Spinal cord (tissue), 10 donors: ENCODE data around the gene FXYD6. TPM values are rescaled to one million over a fixed set of nuclear protein-coding genes. Genes with fewer than 3 reads are reported as not detected.

ENCODE experiments used
- DNase-seq, 6 donors: peaks; one replicate each; pipeline versions ENCODE4 v3.0.0 to v3.0.0-alpha.2; 2013 to 2015; ENCODE audit warnings: low spot score in 6 of 6, low read depth in 4 of 6
- H3K27ac ChIP-seq: one replicate; pipeline ENCODE4 v1.5.1; 2013; ENCODE audit warnings: low read depth, low read length, control low read depth
- H3K27me3 ChIP-seq: one replicate; pipeline ENCODE4 v1.6.1; 2013; ENCODE audit warnings: low read length; ENCODE audit not compliant: control insufficient read depth, insufficient read depth
- H3K36me3 ChIP-seq: one replicate; pipeline ENCODE4 v1.6.1; 2013; ENCODE audit warnings: low read length; ENCODE audit not compliant: control insufficient read depth, insufficient read depth
- H3K4me1 ChIP-seq: one replicate; pipeline ENCODE4 v1.6.1; 2013; ENCODE audit warnings: low read length; ENCODE audit not compliant: control insufficient read depth, insufficient read depth
- H3K4me3 ChIP-seq: one replicate; pipeline ENCODE4 v1.5.1; 2013; ENCODE audit warnings: low read depth, low read length, control low read depth
- H3K9me3 ChIP-seq: one replicate; pipeline ENCODE4 v1.6.1; 2013; ENCODE audit warnings: low read length; ENCODE audit not compliant: control insufficient read depth, insufficient read depth
- WGBS: methylation state at CpG from one replicate; pipeline ENCODE4 v1.1.5; 2013; ENCODE audit warnings: missing lambda C conversion rate; ENCODE audit not compliant: insufficient coverage; 5-methylcytosine and 5-hydroxymethylcytosine counted together
- polyA plus RNA-seq, 2 donors: library from polyadenylated mRNA; unstranded; fragments of 120-200 nt; gene quantifications; one replicate each; pipeline ENCODE4 v1.2.1, GENCODE V29; 2013; ENCODE audit not compliant: insufficient read length in 2 of 2
- total RNA-seq, 2 donors: library from RNA; depleted of rRNA in 1 of 2; stranded (reverse); fragments of 120-200 nt in 1 of 2; fragments of >200 nt in 1 of 2; gene quantifications; one replicate each; pipeline versions ENCODE4 v1.2.3 to v1.2.4, GENCODE V29; 2013 to 2014
- donor health status: healthy.

FXYD6 gene
- total and polyA plus RNA-seq, 4 donors, result 98.7 to 772 (median 490) TPM

- no peak for DNase-seq
- Histone ChIP-seq H3K36me3 (peaks cover 2% of the 10 kb centered on the region), H3K27ac (no peak overlapping the region), H3K9me3 (no peaks in the 10 kb centered on the region), H3K4me3 (no peak overlapping the region), H3K4me1 (peaks cover 46% of the 10 kb centered on the region), H3K27me3 (no peaks in the 10 kb centered on the region)
- WGBS, result 67% methylated on average over 12 of the region's 16 CpGs
Observed at GRCh38 chr11:117828611-117829368, 47.7 kb downstream of the FXYD6 start.

DNA sequence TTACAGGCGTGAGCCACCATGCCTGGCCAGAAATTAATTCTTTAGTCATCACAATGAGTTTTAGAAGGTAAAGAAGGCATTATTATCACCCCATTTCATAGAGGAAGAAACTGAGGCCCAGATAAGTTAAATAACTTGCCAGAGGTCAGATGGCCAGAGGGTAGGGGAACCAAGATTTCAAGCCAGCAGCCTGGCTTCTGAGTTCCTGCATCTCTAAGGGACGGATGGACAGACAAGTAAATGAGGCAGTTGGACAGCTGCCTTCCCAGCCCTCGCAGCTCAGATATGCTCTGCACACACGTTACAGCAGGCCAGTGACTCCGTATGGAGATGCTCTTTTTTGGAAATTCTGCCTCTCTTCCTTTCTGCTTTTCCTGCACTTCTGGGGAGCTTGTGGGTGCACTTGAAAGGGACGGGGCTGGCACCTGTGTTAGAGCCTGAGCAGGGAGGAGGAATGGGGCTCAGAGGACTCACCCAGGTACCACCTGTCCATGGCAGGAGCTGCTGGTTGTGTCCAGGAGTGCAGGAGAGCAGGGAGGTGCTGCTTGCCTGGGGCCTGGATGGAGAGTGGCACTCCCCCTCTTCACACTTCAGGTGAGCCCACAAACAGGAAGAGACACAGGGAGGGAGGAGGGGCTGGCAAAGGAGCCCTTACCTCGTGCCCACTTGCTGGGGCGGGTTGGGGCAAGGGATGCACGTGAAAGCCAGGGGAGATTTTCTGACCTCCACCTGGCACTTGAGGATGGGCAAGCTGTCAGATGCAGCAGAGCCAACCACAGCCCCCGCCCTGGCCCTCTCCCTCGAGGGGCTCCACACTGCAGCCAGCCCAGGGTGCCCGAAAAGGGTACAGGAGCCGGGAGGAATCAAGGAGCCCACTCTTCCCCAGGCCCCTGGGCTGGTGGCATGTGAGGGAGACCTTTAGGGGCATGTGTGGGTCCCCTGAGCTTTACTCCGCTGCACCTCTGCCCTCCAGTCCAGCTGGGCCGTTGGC is 48.6 kb downstream of the FXYD6 start:
- no peaks in the 10 kb centered on the region for H3K9me3 ChIP-seq
- no peaks in the 10 kb centered on the region for H3K27me3 ChIP-seq
- H3K4me3 ChIP-seq, result no peak overlapping the region
- 80% methylated on average over 12 of the region's 15 CpGs for WGBS
- peaks cover 45% of the 10 kb centered on the region for H3K4me1 ChIP-seq
- H3K36me3 ChIP-seq, result peaks cover 2% of the 10 kb centered on the region
- DNase-seq, result no peak
- H3K27ac ChIP-seq, result no peak overlapping the region

- Histone ChIP-seq H3K4me1 (peaks cover 48% of the 10 kb centered on the region), H3K36me3 (peaks cover 2% of the 10 kb centered on the region), H3K4me3 (no peak overlapping the region), H3K27me3 (no peaks in the 10 kb centered on the region), H3K9me3 (no peaks in the 10 kb centered on the region), H3K27ac (no peak overlapping the region)
- WGBS, result 94% methylated on average over 3 of the region's 3 CpGs
- DNase-seq, result no peak
Observed at GRCh38 chr11:117826832-117827231, 49.6 kb downstream of the FXYD6 start.

- Histone ChIP-seq H3K27me3 (no peaks in the 10 kb centered on the region), H3K27ac (no peak overlapping the region), H3K4me1 (peaks cover 43% of the 10 kb centered on the region), H3K36me3 (no peaks in the 10 kb centered on the region), H3K9me3 (no peaks in the 10 kb centered on the region), H3K4me3 (no peak overlapping the region)
- 69% methylated on average over 8 of the region's 10 CpGs for WGBS
- peak in 1 of 6 donors; percentile 13 for DNase-seq
Observed at GRCh38 chr11:117826190-117826570, 50.3 kb downstream of the FXYD6 start.

DNA sequence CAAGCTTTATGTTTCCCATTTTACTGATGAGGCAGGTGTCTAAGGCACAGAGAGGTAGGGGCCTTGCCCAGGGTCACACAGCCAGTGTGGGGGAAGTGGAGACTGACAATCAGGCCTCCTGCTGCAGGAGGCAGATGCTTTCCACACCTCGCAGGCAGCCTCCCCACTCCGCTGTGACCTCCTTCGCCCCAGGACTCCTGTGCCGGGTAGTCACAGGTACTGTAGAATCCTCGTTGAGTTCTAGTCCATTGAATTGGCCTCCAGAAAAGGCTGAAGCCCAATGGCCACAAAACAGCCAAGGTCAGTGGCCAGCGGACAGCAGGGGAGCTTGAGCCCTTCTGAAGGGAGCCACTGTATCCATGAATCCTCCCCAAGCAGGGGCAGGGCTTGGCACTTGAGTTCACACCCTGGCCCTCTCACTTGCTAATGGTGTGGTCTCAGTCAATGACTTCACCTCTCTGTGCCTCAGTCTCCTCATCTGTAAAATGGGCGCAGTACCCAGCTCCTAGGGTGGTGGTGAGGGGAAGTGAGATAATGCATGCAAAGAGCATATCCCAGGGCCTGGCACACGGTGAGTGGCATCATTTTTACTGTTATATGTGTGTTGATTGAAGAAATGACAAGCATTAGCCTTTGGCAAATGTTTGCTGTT is 50.8 kb downstream of the FXYD6 start:
- no peaks in the 10 kb centered on the region for H3K27me3 ChIP-seq
- DNase-seq, result no peak
- no peak overlapping the region for H3K4me3 ChIP-seq
- H3K36me3 ChIP-seq, result no peaks in the 10 kb centered on the region
- no peak overlapping the region for H3K27ac ChIP-seq
- WGBS, result 93% methylated on average over 8 of the region's 8 CpGs
- peaks cover 39% of the 10 kb centered on the region for H3K4me1 ChIP-seq
- no peaks in the 10 kb centered on the region for H3K9me3 ChIP-seq

- peak in 1 of 6 donors; percentile 25 for DNase-seq
- H3K27me3 ChIP-seq, result no peaks in the 10 kb centered on the region
- H3K36me3 ChIP-seq, result no peaks in the 10 kb centered on the region
- H3K4me3 ChIP-seq, result no peak within 1 kb of the TSS
- 63% methylated on average over 14 of the region's 22 CpGs for WGBS
- no peak within 1 kb of the TSS for H3K27ac ChIP-seq
- peaks cover 41% of the 10 kb centered on the region for H3K4me1 ChIP-seq
- no peaks in the 10 kb centered on the region for H3K9me3 ChIP-seq
Observed at GRCh38 chr11:117824571-117825537, 51.6 kb downstream of the FXYD6 start, which contains the start of gene FXYD2. TSS of gene FXYD2 (minus strand) at chr11:117824744. CDS start at chr11:117824678, 66 bp downstream.

- H3K27me3 ChIP-seq, result no peaks in the 10 kb centered on the region
- H3K9me3 ChIP-seq, result no peaks in the 10 kb centered on the region
- WGBS, result 51% methylated on average over 8 of the region's 13 CpGs
- H3K4me1 ChIP-seq, result peaks cover 44% of the 10 kb centered on the region
- DNase-seq, result no peak
- H3K27ac ChIP-seq, result no peak overlapping the region
- no peaks in the 10 kb centered on the region for H3K36me3 ChIP-seq
- H3K4me3 ChIP-seq, result no peak overlapping the region
Observed at GRCh38 chr11:117823946-117824420, 52.5 kb downstream of the FXYD6 start.

DNA sequence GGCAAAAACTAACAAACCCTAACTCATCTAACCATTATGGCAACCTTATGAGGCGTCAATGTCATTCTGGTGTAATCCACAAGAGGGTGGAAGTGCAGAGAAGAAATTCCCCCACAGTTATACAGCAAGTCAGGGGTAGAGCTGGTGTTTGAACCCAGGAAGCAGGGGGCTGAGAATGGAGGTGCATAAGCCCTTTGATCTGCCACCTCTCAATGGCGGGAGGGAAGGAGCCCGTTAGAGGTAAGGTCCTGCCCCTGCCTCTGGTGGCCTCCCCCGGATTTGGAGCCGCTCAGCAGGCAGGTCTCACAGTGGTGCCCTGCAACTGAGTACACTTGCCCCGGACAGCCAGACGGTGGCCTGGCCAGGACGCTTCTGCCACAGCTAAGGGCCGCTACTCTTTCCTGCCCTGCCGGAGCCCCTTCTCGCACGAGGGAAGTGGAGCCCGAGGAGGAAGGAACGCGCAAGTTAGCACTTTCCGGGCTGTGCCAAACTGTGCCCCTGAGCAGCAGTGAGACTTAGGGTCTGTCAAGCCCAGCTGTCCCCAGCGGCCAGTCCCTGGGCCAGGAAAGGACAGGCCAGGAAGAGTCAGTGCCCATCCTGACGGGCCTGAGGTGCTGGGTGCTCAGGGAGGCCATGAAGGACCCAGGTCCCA is 53.0 kb downstream of the FXYD6 start:
- no peak overlapping the region for H3K4me3 ChIP-seq
- 66% methylated on average over 17 of the region's 18 CpGs for WGBS
- no peak for DNase-seq
- peaks cover 41% of the 10 kb centered on the region for H3K4me1 ChIP-seq
- no peak overlapping the region for H3K27ac ChIP-seq
- H3K36me3 ChIP-seq, result no peaks in the 10 kb centered on the region
- no peaks in the 10 kb centered on the region for H3K9me3 ChIP-seq
- H3K27me3 ChIP-seq, result no peaks in the 10 kb centered on the region
